ENCODE measurements around the gene ASCC1.

The ASCC1 gene

GRCh38 chr10:72215611-72216549 lies at the start of gene ASCC1, which contains the start of gene ANAPC16:
Gene ASCC1, minus strand, starts transcription at chr10:72216276. Its CDS starts 2,978 bp downstream, at chr10:72213298.
Gene ANAPC16, plus strand, starts transcription at chr10:72216012. Its CDS starts 7,903 bp downstream, at chr10:72223915.
- H3K27ac ChIP-seq (ENCODE audit: low read length): peak within 1 kb of the TSS; percentile 97

GRCh38 chr10:72265508-72265907 lies 49.4 kb upstream of the ASCC1 start:
- TF ChIP-seq EZH2phosphoT487 (IDR thresholded peaks at IDR 0.05; ENCODE audit: low read length) (no peak), EZH2 (optimal IDR thresholded peaks at IDR 0.05; ENCODE audit: low read depth, low read length) (no peak)
- Histone ChIP-seq H4K20me1 (ENCODE audit: insufficient read depth, low read length) (no peaks in the 10 kb centered on the region), H3K9me3 (replicated peaks; ENCODE audit: insufficient read depth, low read length) (no peaks in the 10 kb centered on the region), H2AFZ (ENCODE audit: low read length) (no peak overlapping the region), H3K9me2 (replicated peaks; ENCODE audit: insufficient read depth, low read length) (no peaks in the 10 kb centered on the region), H3K36me3 (replicated peaks; ENCODE audit: insufficient read depth, low read length) (no peaks in the 10 kb centered on the region), H3K4me2 (ENCODE audit: low read depth, low read length) (no peak overlapping the region), H3K4me3 (ENCODE audit: low read length) (no peak overlapping the region), H3K27ac (ENCODE audit: low read length) (no peak overlapping the region), H3F3A (ENCODE audit: insufficient read depth, low read length) (peaks cover 33% of the 10 kb centered on the region), H3K4me1 (ENCODE audit: low read length) (peaks cover 35% of the 10 kb centered on the region), H3K9ac (ENCODE audit: low read length) (no peak overlapping the region), H3K79me2 (ENCODE audit: low read length) (no peaks in the 10 kb centered on the region), H3K27me3 (replicated peaks; ENCODE audit: insufficient read depth, low read length) (no peaks in the 10 kb centered on the region)
- no peak for DNase-seq

More at GRCh38 chr10:72215611-72216549, at the start of gene ASCC1, which contains the start of gene ANAPC16:
- no peaks in the 10 kb centered on the region for H3K36me3 ChIP-seq (replicated peaks; ENCODE audit: insufficient read depth, low read length)
- H3K9ac ChIP-seq (ENCODE audit: low read length): peak within 1 kb of the TSS; percentile 92
- H3K9me2 ChIP-seq (replicated peaks; ENCODE audit: insufficient read depth, low read length): no peaks in the 10 kb centered on the region
- H2AFZ ChIP-seq (ENCODE audit: low read length): peak within 1 kb of the TSS; percentile 84
- H3K4me2 ChIP-seq (ENCODE audit: low read depth, low read length): peak within 1 kb of the TSS; percentile 69
- TF ChIP-seq CTCF (IDR thresholded peaks at IDR 0.05; ENCODE audit: low read length) (no peak), EZH2 (optimal IDR thresholded peaks at IDR 0.05; ENCODE audit: low read depth, low read length) (no peak), EZH2phosphoT487 (IDR thresholded peaks at IDR 0.05; ENCODE audit: low read length) (no peak)
- no peaks in the 10 kb centered on the region for H3K27me3 ChIP-seq (replicated peaks; ENCODE audit: insufficient read depth, low read length)
- no peaks in the 10 kb centered on the region for H4K20me1 ChIP-seq (ENCODE audit: insufficient read depth, low read length)
- H3K9me3 ChIP-seq (replicated peaks; ENCODE audit: insufficient read depth, low read length): no peaks in the 10 kb centered on the region
- H3K79me2 ChIP-seq (ENCODE audit: low read length): peaks cover 51% of the 10 kb centered on the region
- H3F3A ChIP-seq (ENCODE audit: insufficient read depth, low read length): peaks cover 11% of the 10 kb centered on the region; the same call in 1 of the 2 replicates
- peak within 1 kb of the TSS; percentile 96 for H3K4me3 ChIP-seq (ENCODE audit: low read length)
- peak; percentile 95 for DNase-seq
- peaks cover 11% of the 10 kb centered on the region for H3K4me1 ChIP-seq (ENCODE audit: low read length)

GRCh38 chr10:72264536-72264935 lies 48.5 kb upstream of the ASCC1 start:
- no peak overlapping the region for H3K9ac ChIP-seq (ENCODE audit: low read length)
- H3K4me1 ChIP-seq (ENCODE audit: low read length): peaks cover 45% of the 10 kb centered on the region
- TF ChIP-seq CTCF (IDR thresholded peaks at IDR 0.05; ENCODE audit: low read length) (no peak), EZH2phosphoT487 (IDR thresholded peaks at IDR 0.05; ENCODE audit: low read length) (no peak), EZH2 (optimal IDR thresholded peaks at IDR 0.05; ENCODE audit: low read depth, low read length) (no peak)
- H3K9me3 ChIP-seq (replicated peaks; ENCODE audit: insufficient read depth, low read length): no peaks in the 10 kb centered on the region
- no peaks in the 10 kb centered on the region for H4K20me1 ChIP-seq (ENCODE audit: insufficient read depth, low read length)
- no peak for DNase-seq
- H3K36me3 ChIP-seq (replicated peaks; ENCODE audit: insufficient read depth, low read length): no peaks in the 10 kb centered on the region
- no peaks in the 10 kb centered on the region for H3K27me3 ChIP-seq (replicated peaks; ENCODE audit: insufficient read depth, low read length)
- no peak overlapping the region for H3K4me3 ChIP-seq (ENCODE audit: low read length)
- H3K4me2 ChIP-seq (ENCODE audit: low read depth, low read length): no peak overlapping the region
- peaks cover 42% of the 10 kb centered on the region for H3F3A ChIP-seq (ENCODE audit: insufficient read depth, low read length)
- H3K27ac ChIP-seq (ENCODE audit: low read length): peak overlapping the region; percentile 99; the same call in 1 of the 2 replicates
- no peak overlapping the region for H2AFZ ChIP-seq (ENCODE audit: low read length)
- H3K9me2 ChIP-seq (replicated peaks; ENCODE audit: insufficient read depth, low read length): no peaks in the 10 kb centered on the region
- no peaks in the 10 kb centered on the region for H3K79me2 ChIP-seq (ENCODE audit: low read length)
